MM.1S (cell line): ENCODE data around the gene VAPB.

Experiments used
- CTCF ChIP-seq: fragments of 300-600 bp; sonication (generic); IDR thresholded peaks from 2 replicates; pipeline ENCODE4 v1.5.1; 2016; ENCODE audit warnings: antibody characterized with exemption, low read length, mixed read lengths
- EZH2 ChIP-seq: fragments of 300-600 bp; sonication (generic); optimal IDR thresholded peaks from 2 replicates; pipeline ENCODE3; 2017; ENCODE audit warnings: low read depth, mild to moderate bottlenecking, antibody characterized with exemption, low read length, mixed read lengths

- TF ChIP-seq CTCF, result no peak
- TF ChIP-seq EZH2, result no peak
Measured at GRCh38 chr20:58339741-58340140, 49.3 kb upstream of the VAPB start.
